SK-N-DZ (cell line): ENCODE data around the gene FHL2.

Experiments used
- DNase-seq: peaks from one replicate; pipeline ENCODE4 v3.0.0-alpha.2; 2015; ENCODE audit warnings: low spot score

Gene FHL2

GRCh38 chr2:105422801-105423200 lies 23.9 kb upstream of the FHL2 start:
- DNase-seq, result no peak

GRCh38 chr2:105421053-105421452 lies 22.2 kb upstream of the FHL2 start:
- DNase-seq, result no peak

GRCh38 chr2:105418522-105418921 lies 19.7 kb upstream of the FHL2 start:
- DNase-seq, result no peak

GRCh38 chr2:105417857-105418436 lies 19.1 kb upstream of the FHL2 start:
- DNase-seq, result no peak

- no peak for DNase-seq
These were observed 17.3 kb upstream of the FHL2 start for GRCh38 chr2:105416156-105416555.

- no peak for DNase-seq
These were observed 16.2 kb upstream of the FHL2 start for GRCh38 chr2:105415007-105415406.

GRCh38 chr2:105413206-105413605 lies 14.4 kb upstream of the FHL2 start:
- DNase-seq, result no peak

GRCh38 chr2:105412584-105412983 lies 13.7 kb upstream of the FHL2 start:
- no peak for DNase-seq

- DNase-seq, result no peak
These were observed 13.0 kb upstream of the FHL2 start for GRCh38 chr2:105411720-105412407.

GRCh38 chr2:105410554-105410953 lies 11.7 kb upstream of the FHL2 start:
- no peak for DNase-seq

- no peak for DNase-seq
These were observed 10.9 kb upstream of the FHL2 start for GRCh38 chr2:105409717-105410116.

GRCh38 chr2:105407946-105408743 lies 9.3 kb upstream of the FHL2 start:
- no peak for DNase-seq

- no peak for DNase-seq
These were observed 7.4 kb upstream of the FHL2 start for GRCh38 chr2:105406221-105406620.

GRCh38 chr2:105405291-105405690 lies 6.4 kb upstream of the FHL2 start:
- DNase-seq, result no peak

GRCh38 chr2:105404736-105405135 lies 5.9 kb upstream of the FHL2 start:
- no peak for DNase-seq

- no peak for DNase-seq
These were observed 5.2 kb upstream of the FHL2 start for GRCh38 chr2:105403783-105404698.

GRCh38 chr2:105403241-105403782 lies 4.5 kb upstream of the FHL2 start:
- no peak for DNase-seq

- DNase-seq, result no peak
These were observed 4.0 kb upstream of the FHL2 start for GRCh38 chr2:105402809-105403208.

GRCh38 chr2:105401867-105402266 lies 3.0 kb upstream of the FHL2 start:
- no peak for DNase-seq

- no peak for DNase-seq
These were observed 1.3 kb upstream of the FHL2 start for GRCh38 chr2:105400138-105400540.

GRCh38 chr2:105399207-105399861 lies 483 bp upstream of the FHL2 start:
- no peak for DNase-seq
